GM19351 (cell line): Measurements from ENCODE around the gene SECISBP2.

Source experiments
- ATAC-seq: cut with Tn5 transposase; IDR thresholded peaks from one replicate; pipeline ENCODE4 v1.9.1; 2021; ENCODE audit warnings: mild to moderate bottlenecking, moderate library complexity; ENCODE audit not compliant: unreplicated experiment

The SECISBP2 gene

GRCh38 chr9:89346696-89347095 lies 28.4 kb downstream of the SECISBP2 start:
- ATAC-seq = no peak

GRCh38 chr9:89347651-89348050 lies 29.4 kb downstream of the SECISBP2 start:
- ATAC-seq = no peak

- ATAC-seq = no peak
Measured at GRCh38 chr9:89349607-89350006, 31.3 kb downstream of the SECISBP2 start.

- ATAC-seq = no peak
Measured at GRCh38 chr9:89350988-89351557, 32.8 kb downstream of the SECISBP2 start.

- ATAC-seq = no peak
Measured at GRCh38 chr9:89351584-89352300, 33.4 kb downstream of the SECISBP2 start.

GRCh38 chr9:89352451-89352850 lies 34.2 kb downstream of the SECISBP2 start:
- no peak for ATAC-seq

- no peak for ATAC-seq
Measured at GRCh38 chr9:89352874-89353649, 34.8 kb downstream of the SECISBP2 start.

GRCh38 chr9:89353989-89354388 lies 35.7 kb downstream of the SECISBP2 start:
- no peak for ATAC-seq

- no peak for ATAC-seq
Measured at GRCh38 chr9:89354471-89354870, 36.2 kb downstream of the SECISBP2 start.

GRCh38 chr9:89356782-89357181 lies 38.5 kb downstream of the SECISBP2 start:
- ATAC-seq = no peak

GRCh38 chr9:89357331-89358197 lies 39.3 kb downstream of the SECISBP2 start:
- no peak for ATAC-seq

GRCh38 chr9:89358376-89358916 lies 40.1 kb downstream of the SECISBP2 start:
- no peak for ATAC-seq

GRCh38 chr9:89358985-89359384 lies 40.7 kb downstream of the SECISBP2 start:
- ATAC-seq = no peak

- no peak for ATAC-seq
Measured at GRCh38 chr9:89359751-89360261, 41.5 kb downstream of the SECISBP2 start.

GRCh38 chr9:89360465-89360864 lies 42.2 kb downstream of the SECISBP2 start:
- ATAC-seq = no peak

- no peak for ATAC-seq
Measured at GRCh38 chr9:89361031-89361430, 42.7 kb downstream of the SECISBP2 start.

GRCh38 chr9:89361816-89362646 lies 43.7 kb downstream of the SECISBP2 start:
- ATAC-seq = no peak

- ATAC-seq = no peak
Measured at GRCh38 chr9:89362647-89363310, 44.5 kb downstream of the SECISBP2 start.

- no peak for ATAC-seq
Measured at GRCh38 chr9:89363311-89363670, 45.0 kb downstream of the SECISBP2 start.
